ENCODE measurements around the gene IGF2BP2. TPM values are rescaled to one million over a fixed set of nuclear protein-coding genes. Genes with fewer than 3 reads are reported as not detected.

IGF2BP2 gene
- total RNA-seq, 1 experiment from 2014 or later, result 133 TPM

DNA sequence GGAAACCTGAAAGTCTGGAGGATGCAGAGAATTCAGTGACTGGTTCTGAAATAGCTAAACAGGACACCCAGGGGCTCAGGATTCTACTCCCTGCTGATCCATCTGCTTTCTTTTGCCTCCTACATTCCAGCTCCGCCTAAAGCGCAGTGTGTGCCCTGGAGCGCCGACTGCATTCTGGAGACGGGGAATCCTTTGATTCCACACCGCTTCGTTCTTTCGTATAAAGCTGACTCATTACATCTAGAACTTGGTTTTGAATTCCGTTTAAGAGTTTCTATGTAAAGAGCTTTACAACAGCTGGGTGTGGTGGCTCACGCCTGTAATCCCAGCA is 177.0 kb downstream of the IGF2BP2 start (continued):
- TF ChIP-seq, protein P1, sequence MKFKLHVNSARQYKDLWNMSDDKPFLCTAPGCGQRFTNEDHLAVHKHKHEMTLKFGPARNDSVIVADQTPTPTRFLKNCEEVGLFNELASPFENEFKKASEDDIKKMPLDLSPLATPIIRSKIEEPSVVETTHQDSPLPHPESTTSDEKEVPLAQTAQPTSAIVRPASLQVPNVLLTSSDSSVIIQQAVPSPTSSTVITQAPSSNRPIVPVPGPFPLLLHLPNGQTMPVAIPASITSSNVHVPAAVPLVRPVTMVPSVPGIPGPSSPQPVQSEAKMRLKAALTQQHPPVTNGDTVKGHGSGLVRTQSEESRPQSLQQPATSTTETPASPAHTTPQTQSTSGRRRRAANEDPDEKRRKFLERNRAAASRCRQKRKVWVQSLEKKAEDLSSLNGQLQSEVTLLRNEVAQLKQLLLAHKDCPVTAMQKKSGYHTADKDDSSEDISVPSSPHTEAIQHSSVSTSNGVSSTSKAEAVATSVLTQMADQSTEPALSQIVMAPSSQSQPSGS (CRISPR knock-in tag; IDR thresholded peaks at IDR 0.05; ENCODE audit: borderline replicate concordance, low read depth), result no peak

DNA sequence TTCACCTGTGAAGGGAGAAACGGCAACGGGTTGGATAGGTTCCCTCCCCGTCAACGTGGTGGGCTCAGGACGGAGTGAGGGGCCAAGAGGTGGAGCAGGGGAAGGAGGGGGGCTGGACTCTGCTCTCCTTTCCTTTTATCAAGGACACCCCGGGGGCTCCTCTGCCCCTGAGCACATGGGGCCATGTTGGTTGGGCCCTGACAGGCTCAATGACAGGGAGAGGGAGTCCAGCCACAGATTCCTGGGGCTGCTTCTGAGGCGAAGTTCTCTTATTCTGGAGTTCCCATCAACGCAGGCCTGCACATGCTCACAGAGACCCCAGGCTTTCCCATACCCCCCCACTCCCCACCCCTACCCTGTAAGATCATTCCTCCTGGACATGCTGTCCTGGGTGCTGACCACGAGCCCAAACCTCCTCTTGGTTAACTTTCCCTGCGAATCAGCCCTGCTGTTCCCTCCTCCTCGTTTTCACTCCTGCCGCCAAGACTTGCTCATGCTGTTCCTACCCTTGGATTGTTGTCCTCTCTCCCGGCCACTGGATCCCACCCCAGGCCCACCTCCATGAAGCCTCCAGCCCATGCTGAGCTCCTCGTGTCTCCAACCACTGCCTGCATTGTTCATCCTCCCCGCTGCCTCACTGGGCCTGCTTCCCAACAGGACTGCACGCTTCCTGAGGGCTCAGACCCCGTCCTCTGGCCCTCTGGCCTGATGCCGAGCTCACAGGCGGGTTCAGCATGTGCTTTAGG is 177.5 kb downstream of the IGF2BP2 start:
- Mint-ChIP-seq H3K9me3 (no peaks in the 10 kb centered on the region), H3K27me3 (ENCODE audit: low read depth) (no peaks in the 10 kb centered on the region; the same call in 1 of the 2 replicates), H3K4me1 (peaks cover 30% of the 10 kb centered on the region), H3K4me3 (no peak overlapping the region), H3K36me3 (peaks cover 62% of the 10 kb centered on the region), H3K27ac (peak overlapping the region; percentile 90)
- ChIA-PET POLR2A (interaction anchor here (0.6 kb wide), 1 partner anchor 631 kb away, joined by 3 read pairs; no protein-coding TSS in a partner anchor), CTCF (interaction anchor here (0.7 to 5.0 kb wide), 3 partner anchors 13 to 260 kb away, joined by 3 to 40 read pairs (median 4); no protein-coding TSS in a partner anchor)
- ATAC-seq, result no peak
- no peak for DNase-seq (ENCODE audit: low spot score)
- TF ChIP-seq, protein P2, sequence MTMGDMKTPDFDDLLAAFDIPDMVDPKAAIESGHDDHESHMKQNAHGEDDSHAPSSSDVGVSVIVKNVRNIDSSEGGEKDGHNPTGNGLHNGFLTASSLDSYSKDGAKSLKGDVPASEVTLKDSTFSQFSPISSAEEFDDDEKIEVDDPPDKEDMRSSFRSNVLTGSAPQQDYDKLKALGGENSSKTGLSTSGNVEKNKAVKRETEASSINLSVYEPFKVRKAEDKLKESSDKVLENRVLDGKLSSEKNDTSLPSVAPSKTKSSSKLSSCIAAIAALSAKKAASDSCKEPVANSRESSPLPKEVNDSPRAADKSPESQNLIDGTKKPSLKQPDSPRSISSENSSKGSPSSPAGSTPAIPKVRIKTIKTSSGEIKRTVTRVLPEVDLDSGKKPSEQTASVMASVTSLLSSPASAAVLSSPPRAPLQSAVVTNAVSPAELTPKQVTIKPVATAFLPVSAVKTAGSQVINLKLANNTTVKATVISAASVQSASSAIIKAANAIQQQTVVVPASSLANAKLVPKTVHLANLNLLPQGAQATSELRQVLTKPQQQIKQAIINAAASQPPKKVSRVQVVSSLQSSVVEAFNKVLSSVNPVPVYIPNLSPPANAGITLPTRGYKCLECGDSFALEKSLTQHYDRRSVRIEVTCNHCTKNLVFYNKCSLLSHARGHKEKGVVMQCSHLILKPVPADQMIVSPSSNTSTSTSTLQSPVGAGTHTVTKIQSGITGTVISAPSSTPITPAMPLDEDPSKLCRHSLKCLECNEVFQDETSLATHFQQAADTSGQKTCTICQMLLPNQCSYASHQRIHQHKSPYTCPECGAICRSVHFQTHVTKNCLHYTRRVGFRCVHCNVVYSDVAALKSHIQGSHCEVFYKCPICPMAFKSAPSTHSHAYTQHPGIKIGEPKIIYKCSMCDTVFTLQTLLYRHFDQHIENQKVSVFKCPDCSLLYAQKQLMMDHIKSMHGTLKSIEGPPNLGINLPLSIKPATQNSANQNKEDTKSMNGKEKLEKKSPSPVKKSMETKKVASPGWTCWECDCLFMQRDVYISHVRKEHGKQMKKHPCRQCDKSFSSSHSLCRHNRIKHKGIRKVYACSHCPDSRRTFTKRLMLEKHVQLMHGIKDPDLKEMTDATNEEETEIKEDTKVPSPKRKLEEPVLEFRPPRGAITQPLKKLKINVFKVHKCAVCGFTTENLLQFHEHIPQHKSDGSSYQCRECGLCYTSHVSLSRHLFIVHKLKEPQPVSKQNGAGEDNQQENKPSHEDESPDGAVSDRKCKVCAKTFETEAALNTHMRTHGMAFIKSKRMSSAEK (CRISPR knock-in tag; IDR thresholded peaks at IDR 0.05; ENCODE audit: borderline replicate concordance), result no peak
- TF ChIP-seq ATF1 (CRISPR knock-in tag; IDR thresholded peaks at IDR 0.05) (no peak), TP53 (CRISPR knock-in tag; IDR thresholded peaks at IDR 0.05) (no peak), PRRX2 (CRISPR knock-in tag; IDR thresholded peaks at IDR 0.05) (no peak), ZNF232 (CRISPR knock-in tag; IDR thresholded peaks at IDR 0.05) (no peak), TEAD4 (CRISPR knock-in tag; IDR thresholded peaks at IDR 0.05) (no peak), CREB1 (CRISPR knock-in tag; IDR thresholded peaks at IDR 0.05) (no peak), JUN (CRISPR knock-in tag; IDR thresholded peaks at IDR 0.05) (no peak), FOXP1 (CRISPR knock-in tag; IDR thresholded peaks at IDR 0.05; ENCODE audit: borderline replicate concordance) (no peak), ZNF263 (CRISPR knock-in tag; IDR thresholded peaks at IDR 0.05; ENCODE audit: low read depth) (no peak), MXD4 (CRISPR knock-in tag; IDR thresholded peaks at IDR 0.05; ENCODE audit: borderline replicate concordance) (no peak), ZBTB21 (CRISPR knock-in tag; IDR thresholded peaks at IDR 0.05; ENCODE audit: borderline replicate concordance) (no peak), NR2C2 (CRISPR knock-in tag; IDR thresholded peaks at IDR 0.05) (no peak)
- TF ChIP-seq, protein P3, sequence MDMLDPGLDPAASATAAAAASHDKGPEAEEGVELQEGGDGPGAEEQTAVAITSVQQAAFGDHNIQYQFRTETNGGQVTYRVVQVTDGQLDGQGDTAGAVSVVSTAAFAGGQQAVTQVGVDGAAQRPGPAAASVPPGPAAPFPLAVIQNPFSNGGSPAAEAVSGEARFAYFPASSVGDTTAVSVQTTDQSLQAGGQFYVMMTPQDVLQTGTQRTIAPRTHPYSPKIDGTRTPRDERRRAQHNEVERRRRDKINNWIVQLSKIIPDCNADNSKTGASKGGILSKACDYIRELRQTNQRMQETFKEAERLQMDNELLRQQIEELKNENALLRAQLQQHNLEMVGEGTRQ (CRISPR knock-in tag; IDR thresholded peaks at IDR 0.05), result no peak
- TF ChIP-seq, protein P4, sequence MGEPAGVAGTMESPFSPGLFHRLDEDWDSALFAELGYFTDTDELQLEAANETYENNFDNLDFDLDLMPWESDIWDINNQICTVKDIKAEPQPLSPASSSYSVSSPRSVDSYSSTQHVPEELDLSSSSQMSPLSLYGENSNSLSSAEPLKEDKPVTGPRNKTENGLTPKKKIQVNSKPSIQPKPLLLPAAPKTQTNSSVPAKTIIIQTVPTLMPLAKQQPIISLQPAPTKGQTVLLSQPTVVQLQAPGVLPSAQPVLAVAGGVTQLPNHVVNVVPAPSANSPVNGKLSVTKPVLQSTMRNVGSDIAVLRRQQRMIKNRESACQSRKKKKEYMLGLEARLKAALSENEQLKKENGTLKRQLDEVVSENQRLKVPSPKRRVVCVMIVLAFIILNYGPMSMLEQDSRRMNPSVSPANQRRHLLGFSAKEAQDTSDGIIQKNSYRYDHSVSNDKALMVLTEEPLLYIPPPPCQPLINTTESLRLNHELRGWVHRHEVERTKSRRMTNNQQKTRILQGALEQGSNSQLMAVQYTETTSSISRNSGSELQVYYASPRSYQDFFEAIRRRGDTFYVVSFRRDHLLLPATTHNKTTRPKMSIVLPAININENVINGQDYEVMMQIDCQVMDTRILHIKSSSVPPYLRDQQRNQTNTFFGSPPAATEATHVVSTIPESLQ (CRISPR knock-in tag; IDR thresholded peaks at IDR 0.05), result no peak
- TF ChIP-seq, protein P5, sequence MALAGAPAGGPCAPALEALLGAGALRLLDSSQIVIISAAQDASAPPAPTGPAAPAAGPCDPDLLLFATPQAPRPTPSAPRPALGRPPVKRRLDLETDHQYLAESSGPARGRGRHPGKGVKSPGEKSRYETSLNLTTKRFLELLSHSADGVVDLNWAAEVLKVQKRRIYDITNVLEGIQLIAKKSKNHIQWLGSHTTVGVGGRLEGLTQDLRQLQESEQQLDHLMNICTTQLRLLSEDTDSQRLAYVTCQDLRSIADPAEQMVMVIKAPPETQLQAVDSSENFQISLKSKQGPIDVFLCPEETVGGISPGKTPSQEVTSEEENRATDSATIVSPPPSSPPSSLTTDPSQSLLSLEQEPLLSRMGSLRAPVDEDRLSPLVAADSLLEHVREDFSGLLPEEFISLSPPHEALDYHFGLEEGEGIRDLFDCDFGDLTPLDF (CRISPR knock-in tag; IDR thresholded peaks at IDR 0.05), result no peak
- TF ChIP-seq, protein P6, sequence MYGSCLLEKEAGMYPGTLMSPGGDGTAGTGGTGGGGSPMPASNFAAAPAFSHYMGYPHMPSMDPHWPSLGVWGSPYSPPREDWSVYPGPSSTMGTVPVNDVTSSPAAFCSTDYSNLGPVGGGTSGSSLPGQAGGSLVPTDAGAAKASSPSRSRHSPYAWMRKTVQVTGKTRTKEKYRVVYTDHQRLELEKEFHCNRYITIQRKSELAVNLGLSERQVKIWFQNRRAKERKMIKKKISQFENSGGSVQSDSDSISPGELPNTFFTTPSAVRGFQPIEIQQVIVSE (CRISPR knock-in tag; IDR thresholded peaks at IDR 0.05; ENCODE audit: borderline replicate concordance), result no peak
- TF ChIP-seq, protein P7, sequence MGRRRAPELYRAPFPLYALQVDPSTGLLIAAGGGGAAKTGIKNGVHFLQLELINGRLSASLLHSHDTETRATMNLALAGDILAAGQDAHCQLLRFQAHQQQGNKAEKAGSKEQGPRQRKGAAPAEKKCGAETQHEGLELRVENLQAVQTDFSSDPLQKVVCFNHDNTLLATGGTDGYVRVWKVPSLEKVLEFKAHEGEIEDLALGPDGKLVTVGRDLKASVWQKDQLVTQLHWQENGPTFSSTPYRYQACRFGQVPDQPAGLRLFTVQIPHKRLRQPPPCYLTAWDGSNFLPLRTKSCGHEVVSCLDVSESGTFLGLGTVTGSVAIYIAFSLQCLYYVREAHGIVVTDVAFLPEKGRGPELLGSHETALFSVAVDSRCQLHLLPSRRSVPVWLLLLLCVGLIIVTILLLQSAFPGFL (CRISPR knock-in tag; IDR thresholded peaks at IDR 0.05; ENCODE audit: borderline replicate concordance), result no peak

Measured in WTC11 (cell line).